C1 segment of cervical spinal cord (tissue), 14 donors: ENCODE results near the gene TLE1.
A peak's percentile ranks its signal among the peaks of the same experiment; 100 is the strongest.

Experiments used
- DNase-seq, 14 donors: peaks; one replicate each; lab custom pipeline; 2025; lab: John Stamatoyannopoulos, UW

TLE1 gene

GRCh38 chr9:81686614-81687520 is 2.5 kb downstream of the TLE1 start:
- DNase-seq, result peak in 12 of 14 donors; percentile 32 to 76 (median 63)

GRCh38 chr9:81685763-81686613 is 3.4 kb downstream of the TLE1 start:
- DNase-seq, result no peak

GRCh38 chr9:81684635-81685034 is 4.7 kb downstream of the TLE1 start:
- DNase-seq, result no peak

GRCh38 chr9:81683704-81684103 is 5.6 kb downstream of the TLE1 start:
- DNase-seq, result no peak

GRCh38 chr9:81683238-81683637 is 6.1 kb downstream of the TLE1 start:
- no peak for DNase-seq

- no peak for DNase-seq
Observed at GRCh38 chr9:81682797-81683196, 6.5 kb downstream of the TLE1 start.

- no peak for DNase-seq
Observed at GRCh38 chr9:81682177-81682576, 7.2 kb downstream of the TLE1 start.

GRCh38 chr9:81680506-81680905 is 8.8 kb downstream of the TLE1 start:
- no peak for DNase-seq

- DNase-seq, result peak in 2 of 14 donors; percentile 7 to 8
Observed at GRCh38 chr9:81680006-81680405, 9.3 kb downstream of the TLE1 start.

GRCh38 chr9:81678088-81678487 is 11.3 kb downstream of the TLE1 start:
- no peak for DNase-seq

GRCh38 chr9:81676395-81676794 is 13.0 kb downstream of the TLE1 start:
- DNase-seq, result no peak

- DNase-seq, result no peak
Observed at GRCh38 chr9:81673310-81673709, 16.0 kb downstream of the TLE1 start.

GRCh38 chr9:81671880-81672280 is 17.5 kb downstream of the TLE1 start:
- peak in 12 of 14 donors; percentile 3 to 69 (median 55) for DNase-seq

- no peak for DNase-seq
Observed at GRCh38 chr9:81669866-81670265, 19.5 kb downstream of the TLE1 start.

GRCh38 chr9:81669041-81669651 is 20.2 kb downstream of the TLE1 start:
- DNase-seq, result peak in 1 of 14 donors; percentile 33

GRCh38 chr9:81666123-81666522 is 23.2 kb downstream of the TLE1 start:
- DNase-seq, result no peak

- no peak for DNase-seq
Observed at GRCh38 chr9:81665322-81665871, 23.9 kb downstream of the TLE1 start.

- no peak for DNase-seq
Observed at GRCh38 chr9:81664638-81665222, 24.6 kb downstream of the TLE1 start.

GRCh38 chr9:81661339-81661738 is 28.0 kb downstream of the TLE1 start:
- DNase-seq, result no peak

GRCh38 chr9:81656871-81657337 is 32.4 kb downstream of the TLE1 start:
- DNase-seq, result no peak

GRCh38 chr9:81656004-81656403 is 33.3 kb downstream of the TLE1 start:
- DNase-seq, result no peak
